ENCODE data around the gene KANSL1.
"Not testable (repeated sequence)": the region's sequence is repeated elsewhere in the genome, so short reads cannot be mapped to it uniquely, and the experiment has no call there.

Gene KANSL1

GRCh38 chr17:46035112-46035818 is 158.0 kb downstream of the KANSL1 start:
- no peak for FAIRE-seq

- no peak for FAIRE-seq
Measured at GRCh38 chr17:46033392-46033791, 159.8 kb downstream of the KANSL1 start.

- FAIRE-seq, result no peak
Measured at GRCh38 chr17:46032909-46033308, 160.3 kb downstream of the KANSL1 start.

GRCh38 chr17:46031920-46032319 is 161.3 kb downstream of the KANSL1 start:
- FAIRE-seq, result no peak

GRCh38 chr17:46031440-46031839 is 161.8 kb downstream of the KANSL1 start:
- FAIRE-seq, result no peak

GRCh38 chr17:46030752-46031151 is 162.5 kb downstream of the KANSL1 start:
- FAIRE-seq, result no peak

- FAIRE-seq, result no peak
Measured at GRCh38 chr17:46029627-46030026, 163.6 kb downstream of the KANSL1 start.

GRCh38 chr17:46028981-46029565 is 164.2 kb downstream of the KANSL1 start:
- no peak for FAIRE-seq

GRCh38 chr17:46028374-46028773 is 164.9 kb downstream of the KANSL1 start:
- no peak for FAIRE-seq

- no peak for FAIRE-seq
Measured at GRCh38 chr17:46027976-46028325, 165.3 kb downstream of the KANSL1 start.

- FAIRE-seq, result no peak
Measured at GRCh38 chr17:46027048-46027975, 165.9 kb downstream of the KANSL1 start.

- FAIRE-seq, result no peak
Measured at GRCh38 chr17:46026166-46027047, 166.8 kb downstream of the KANSL1 start.

GRCh38 chr17:46025510-46026165 is 167.6 kb downstream of the KANSL1 start:
- FAIRE-seq, result no peak

- no peak for FAIRE-seq
Measured at GRCh38 chr17:46025060-46025459, 168.2 kb downstream of the KANSL1 start.

GRCh38 chr17:46024590-46024989 is 168.6 kb downstream of the KANSL1 start:
- FAIRE-seq, result no peak

GRCh38 chr17:46023783-46024388 is 169.3 kb downstream of the KANSL1 start:
- FAIRE-seq, result no peak

- not testable (repeated sequence) for FAIRE-seq
Measured at GRCh38 chr17:46023366-46023765, 169.9 kb downstream of the KANSL1 start.

GRCh38 chr17:46020998-46021397 is 172.2 kb downstream of the KANSL1 start:
- no peak for FAIRE-seq

- no peak for FAIRE-seq
Measured at GRCh38 chr17:46020023-46020761, 173.0 kb downstream of the KANSL1 start.

- not testable (repeated sequence) for FAIRE-seq
Measured at GRCh38 chr17:46019408-46019925, 173.8 kb downstream of the KANSL1 start.
